NCI-H187 (cell line): Measurements from ENCODE around the gene PZP.

ENCODE experiments used
- DNase-seq, 2 experiments: peaks; one replicate each; lab custom pipeline; 2025; lab: John Stamatoyannopoulos, UW

The PZP gene

GRCh38 chr12:9104087-9104486, 104.1 kb downstream of the PZP start:
- no peak for DNase-seq

DNA sequence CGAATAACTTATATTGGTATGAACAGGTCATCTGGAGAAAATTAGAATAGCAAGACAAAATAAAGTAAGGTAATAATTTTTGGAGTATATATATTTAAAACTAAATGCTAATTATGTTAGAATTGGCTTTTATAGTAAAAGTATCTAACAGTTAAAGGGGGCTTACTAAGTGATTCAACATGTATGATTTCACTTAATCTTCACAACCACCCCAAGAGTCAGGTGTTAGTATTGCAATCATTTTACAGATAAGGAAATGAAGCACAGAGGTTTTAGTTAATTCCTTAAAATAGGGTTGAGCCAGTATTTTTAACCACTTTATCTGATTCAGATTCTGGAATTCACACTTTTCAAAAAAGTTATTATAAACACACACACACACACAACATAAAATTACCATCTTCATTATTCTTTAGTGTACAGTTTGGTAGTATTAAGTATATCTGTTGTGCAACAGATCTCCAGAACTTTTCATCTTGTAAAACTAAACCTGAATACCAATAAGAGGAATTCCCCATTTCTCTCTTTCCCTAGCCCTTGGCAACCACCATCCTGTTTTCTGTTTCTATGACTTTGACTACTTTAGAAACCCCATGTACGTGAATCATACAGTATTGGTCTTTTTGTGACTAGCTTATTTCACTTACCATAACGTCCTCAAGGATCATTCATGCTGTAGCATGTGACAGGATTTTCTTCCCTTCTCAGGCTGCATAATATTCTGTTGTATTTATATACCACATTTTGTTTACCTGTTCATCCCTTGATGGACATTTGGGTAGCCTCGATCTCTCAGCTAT, 104.9 kb downstream of the PZP start:
- DNase-seq = no peak

GRCh38 chr12:9101018-9101687, 107.0 kb downstream of the PZP start:
- no peak for DNase-seq

DNA sequence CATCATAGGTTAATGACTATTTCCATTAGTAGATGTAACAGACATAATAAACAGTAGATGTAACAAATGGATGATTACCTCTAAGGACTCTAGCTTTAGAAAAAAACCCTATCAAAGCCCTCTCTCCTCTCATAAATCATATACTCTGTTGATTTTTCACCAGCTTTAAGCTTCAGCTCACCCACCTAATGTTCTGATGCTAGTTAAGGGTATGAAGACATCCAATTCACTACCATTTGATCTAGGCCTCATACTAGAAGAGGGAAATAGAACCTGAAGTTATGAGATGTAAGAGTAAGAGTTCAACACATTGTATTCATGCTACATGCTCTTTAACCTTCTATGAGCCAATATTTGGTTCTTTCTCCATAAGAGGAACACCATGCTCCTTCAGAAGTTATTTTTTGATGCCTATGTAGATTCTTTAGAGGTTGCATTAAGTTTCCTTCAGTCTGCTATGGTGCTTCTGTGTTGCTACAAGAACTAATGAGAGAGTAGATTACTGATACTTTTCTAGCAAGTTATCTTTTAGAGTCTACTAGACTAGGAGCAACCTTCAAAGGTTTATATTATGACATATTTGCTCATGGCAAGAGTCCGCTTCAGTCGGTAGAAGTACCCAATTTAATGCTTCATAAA, 108.5 kb downstream of the PZP start:
- no peak for DNase-seq
